ENCODE results near the gene GTPBP1. TPM values are rescaled to one million over a fixed set of nuclear protein-coding genes. Genes with fewer than 3 reads are reported as not detected.

The GTPBP1 gene
- total and polyA plus RNA-seq, 2 of the 13 experiments (the other 11 are each of a cell fraction or from before 2014, with no cell fraction given), result 22.3 to 27.0 TPM

GRCh38 chr22:38681582-38682335 is 24.0 kb upstream of the GTPBP1 start, which contains the start of gene TOMM22 (continued):
- peak; percentile 39 for TF ChIP-seq RBM39 (IDR thresholded peaks at IDR 0.05; ENCODE audit: low read depth, low read length, poor library complexity, severe bottlenecking)
- peak; percentile 62; the same call in 1 of the 2 replicates for TF ChIP-seq RFXANK (CRISPR knock-in tag; IDR thresholded peaks at IDR 0.05)
- peak; percentile 75; the same call in 1 of the 2 replicates for TF ChIP-seq ZBTB34 (CRISPR knock-in tag; IDR thresholded peaks at IDR 0.05)
- TF ChIP-seq PRPF4 (IDR thresholded peaks at IDR 0.05; ENCODE audit: low read depth, low read length, poor library complexity, severe bottlenecking), result no peak
- peak; percentile 77; the same call in 1 of the 2 replicates for TF ChIP-seq NFKBIZ (CRISPR knock-in tag; IDR thresholded peaks at IDR 0.05)
- TF ChIP-seq ZNF619 (CRISPR knock-in tag; IDR thresholded peaks at IDR 0.05), result peak; percentile 90; the same call in 1 of the 2 replicates
- peak; percentile 76 for TF ChIP-seq ZNF883 (CRISPR knock-in tag; IDR thresholded peaks at IDR 0.05; ENCODE audit: not compliant biosample characterization)
- TF ChIP-seq FOXK2 (IDR thresholded peaks at IDR 0.05), result no peak
- peak; percentile 94 for TF ChIP-seq NFKB2 (CRISPR knock-in tag; IDR thresholded peaks at IDR 0.05; ENCODE audit: borderline replicate concordance)
- TF ChIP-seq ZFP41 (CRISPR knock-in tag; IDR thresholded peaks at IDR 0.05; ENCODE audit: borderline replicate concordance), result no peak
- TF ChIP-seq TCF7 (IDR thresholded peaks at IDR 0.05; ENCODE audit: low read depth), result peak; percentile 5; the same call in 1 of the 2 replicates
- peak; percentile 90 for TF ChIP-seq ZNF136 (CRISPR knock-in tag; IDR thresholded peaks at IDR 0.05; ENCODE audit: low read depth)
- TF ChIP-seq LBX2 (CRISPR knock-in tag; IDR thresholded peaks at IDR 0.05; ENCODE audit: borderline replicate concordance), result peak; percentile 81; the same call in 1 of the 2 replicates
- TF ChIP-seq ZNF569 (CRISPR knock-in tag; IDR thresholded peaks at IDR 0.05; ENCODE audit: borderline replicate concordance), result no peak
- TF ChIP-seq PRDM4 (CRISPR knock-in tag; IDR thresholded peaks at IDR 0.05; ENCODE audit: borderline replicate concordance), result no peak; the same call in 1 of the 2 replicates
- peak; percentile 95 for TF ChIP-seq ZNF367 (CRISPR knock-in tag; IDR thresholded peaks at IDR 0.05; ENCODE audit: borderline replicate concordance)
- TF ChIP-seq HBP1 (CRISPR knock-in tag; IDR thresholded peaks at IDR 0.05; ENCODE audit: low read depth), result peak; percentile 96
- peak; percentile 82 for TF ChIP-seq ESRRA (CRISPR knock-in tag; IDR thresholded peaks at IDR 0.05; ENCODE audit: low read depth)
- TF ChIP-seq RFX1 (IDR thresholded peaks at IDR 0.05), result no peak
- peak; percentile 95 for TF ChIP-seq TARDBP (CRISPR knock-in tag; IDR thresholded peaks at IDR 0.05)
- peak; percentile 3; the same call in 1 of the 2 replicates for TF ChIP-seq ZNF629 (CRISPR knock-in tag; conservative IDR thresholded peaks at IDR 0.05)
- no peak for TF ChIP-seq IRF1 (CRISPR knock-in tag; IDR thresholded peaks at IDR 0.05; ENCODE audit: low read depth)
